Activated B cell treated with CpG ODN at 0.5 μM for 24 hours (primary cell): ENCODE measurements around the gene MAPKAPK2. TPM values are rescaled to one million over a fixed set of nuclear protein-coding genes. Genes with fewer than 3 reads are reported as not detected.
"Not testable (repeated sequence)": the region's sequence is repeated elsewhere in the genome, so short reads cannot be mapped to it uniquely, and the experiment has no call there.

Experiments
- ATAC-seq: fragments of 200-7000 bp; cut with Tn5 transposase; one replicate; pipeline ENCODE4 v1.10.0; 2021; ENCODE audit warnings: low read depth, mild to moderate bottlenecking, moderate library complexity
- CTCF ChIA-PET: fragments of 350-600 bp; sonication (Branson Sonifier 250); formaldehyde crosslinking; loops from one replicate; lab custom pipeline; 2021; ENCODE audit warnings: antibody characterized with exemption; lab: Charles Lee
- POLR2A ChIA-PET: fragments of 350-600 bp; sonication (Branson Sonifier 250); formaldehyde crosslinking; loops from one replicate; lab custom pipeline; 2021; ENCODE audit warnings: antibody characterized with exemption; lab: Charles Lee
- DNase-seq: peaks from one replicate; pipeline ENCODE4 v3.0.0; 2022
- H3K27ac Mint-ChIP-seq: one replicate; pipeline ENCODE4 v1.8.0; 2020; ENCODE audit warnings: mixed read lengths
- H3K27me3 Mint-ChIP-seq: one replicate; pipeline ENCODE4 v1.8.0; 2021; ENCODE audit warnings: mixed read lengths
- H3K36me3 Mint-ChIP-seq: one replicate; pipeline ENCODE4 v1.8.0; 2021; ENCODE audit warnings: low read depth, mixed read lengths
- H3K4me1 Mint-ChIP-seq: one replicate; pipeline ENCODE4 v1.8.0; 2021; ENCODE audit warnings: mixed read lengths
- H3K4me3 Mint-ChIP-seq: one replicate; pipeline ENCODE4 v1.8.0; 2020; ENCODE audit warnings: mild to moderate bottlenecking, mixed read lengths
- H3K9me3 Mint-ChIP-seq: one replicate; pipeline ENCODE4 v1.8.0; 2020; ENCODE audit warnings: mixed read lengths
- CTCF ChIP-seq: fragments of 200-600 bp; IDR thresholded peaks from one replicate; pipeline ENCODE4 v1.8.0; 2022; ENCODE audit warnings: antibody characterized with exemption, mild to moderate bottlenecking
- intact Hi-C: fragments of 100-400 bp; cut with micrococcal nuclease; formaldehyde crosslinking; loops from one replicate; pipeline ENCODE4 v1.15.1; 2024
- total RNA-seq: library from RNA; stranded (reverse); gene quantifications from 2 replicates; pipeline ENCODE4 v1.2.3, GENCODE V29; 2022

The MAPKAPK2 gene
- total RNA-seq, 1 donor from 2014 or later: 72.1 TPM

GRCh38 chr1:206637605-206638004 lies 47.1 kb upstream of the MAPKAPK2 start:
- peaks cover 2% of the 10 kb centered on the region for H3K27me3 Mint-ChIP-seq
- no peak for DNase-seq
- H3K9me3 Mint-ChIP-seq: no peaks in the 10 kb centered on the region
- ATAC-seq: no peak
- ChIA-PET POLR2A (interaction anchor here (0.7 to 1.1 kb wide), 2 partner anchors 72 to 81 kb away, joined by 5 to 16 read pairs; no protein-coding TSS in a partner anchor), CTCF (interaction anchor here (0.7 to 2.7 kb wide), 2 partner anchors 16 to 26 kb away, joined by 3 to 11 read pairs; no protein-coding TSS in a partner anchor)
- intact Hi-C loops: loop anchor here (5.0 kb wide), 1 partner anchor 220 kb away; no protein-coding TSS in a partner anchor
- no peak for TF ChIP-seq CTCF
- H3K4me1 Mint-ChIP-seq: peaks cover 24% of the 10 kb centered on the region
- H3K4me3 Mint-ChIP-seq: no peak overlapping the region
- no peak overlapping the region for H3K27ac Mint-ChIP-seq
- H3K36me3 Mint-ChIP-seq: no peaks in the 10 kb centered on the region

- H3K27ac Mint-ChIP-seq, CTCF ChIA-PET, H3K9me3 Mint-ChIP-seq, H3K27me3 Mint-ChIP-seq, intact Hi-C loops, ATAC-seq, H3K4me3 Mint-ChIP-seq, POLR2A ChIA-PET, DNase-seq, H3K4me1 Mint-ChIP-seq, H3K36me3 Mint-ChIP-seq: not testable (repeated sequence)
Measured at GRCh38 chr1:206642074-206642473, 42.6 kb upstream of the MAPKAPK2 start.

GRCh38 chr1:206643118-206643698 lies 41.5 kb upstream of the MAPKAPK2 start:
- intact Hi-C loops: no loop called here
- ChIA-PET CTCF (no interaction called here), POLR2A (interaction anchor here (0.5 kb wide), 1 partner anchor 254 kb away, joined by 3 read pairs; the partner anchor contains the start of gene IL24)
- Mint-ChIP-seq H3K4me1 (no peaks in the 10 kb centered on the region), H3K9me3 (no peaks in the 10 kb centered on the region), H3K27ac (no peak overlapping the region), H3K4me3 (no peak overlapping the region), H3K27me3 (no peaks in the 10 kb centered on the region), H3K36me3 (no peaks in the 10 kb centered on the region)
- no peak for ATAC-seq
- no peak for TF ChIP-seq CTCF
- no peak for DNase-seq

- intact Hi-C loops: no loop called here
- ChIA-PET POLR2A (no interaction called here), CTCF (no interaction called here)
- H3K36me3 Mint-ChIP-seq: no peaks in the 10 kb centered on the region
- H3K27ac Mint-ChIP-seq: no peak overlapping the region
- no peak overlapping the region for H3K4me3 Mint-ChIP-seq
- no peak for TF ChIP-seq CTCF
- H3K4me1 Mint-ChIP-seq: no peaks in the 10 kb centered on the region
- no peak for ATAC-seq
- H3K27me3 Mint-ChIP-seq: no peaks in the 10 kb centered on the region
- H3K9me3 Mint-ChIP-seq: no peaks in the 10 kb centered on the region
- DNase-seq: no peak
Measured at GRCh38 chr1:206646504-206646903, 38.2 kb upstream of the MAPKAPK2 start.

- H3K27me3 Mint-ChIP-seq: no peaks in the 10 kb centered on the region
- no peak overlapping the region for H3K27ac Mint-ChIP-seq
- no peaks in the 10 kb centered on the region for H3K4me1 Mint-ChIP-seq
- no peaks in the 10 kb centered on the region for H3K36me3 Mint-ChIP-seq
- H3K4me3 Mint-ChIP-seq: no peak overlapping the region
- ChIA-PET POLR2A (no interaction called here), CTCF (interaction anchor here (4.0 kb wide), 1 partner anchor 17 kb away, joined by 12 read pairs; no protein-coding TSS in a partner anchor)
- intact Hi-C loops: no loop called here
- no peak for DNase-seq
- TF ChIP-seq CTCF: no peak
- no peak for ATAC-seq
- H3K9me3 Mint-ChIP-seq: no peaks in the 10 kb centered on the region
Measured at GRCh38 chr1:206647224-206647623, 37.5 kb upstream of the MAPKAPK2 start.
